Transverse colon (tissue), 3 donors: ENCODE results near the gene GMEB2.

Experiments
- EP300 ChIP-seq: sonication (generic); formaldehyde crosslinking; IDR thresholded peaks from one replicate; pipeline ENCODE4 v1.6.1; 2017; ENCODE audit warnings: antibody characterized with exemption, low read depth
- POLR2A ChIP-seq: fragments of 450-650 bp; IDR thresholded peaks from one replicate; pipeline ENCODE4 v1.6.1; 2016; ENCODE audit warnings: antibody characterized with exemption, mild to moderate bottlenecking, moderate library complexity
- POLR2AphosphoS5 ChIP-seq, 3 donors: sonication (generic); formaldehyde crosslinking; IDR thresholded peaks; one replicate each; pipeline ENCODE4 v1.6.1; 2016; ENCODE audit warnings: antibody characterized with exemption in 3 of 3

DNA sequence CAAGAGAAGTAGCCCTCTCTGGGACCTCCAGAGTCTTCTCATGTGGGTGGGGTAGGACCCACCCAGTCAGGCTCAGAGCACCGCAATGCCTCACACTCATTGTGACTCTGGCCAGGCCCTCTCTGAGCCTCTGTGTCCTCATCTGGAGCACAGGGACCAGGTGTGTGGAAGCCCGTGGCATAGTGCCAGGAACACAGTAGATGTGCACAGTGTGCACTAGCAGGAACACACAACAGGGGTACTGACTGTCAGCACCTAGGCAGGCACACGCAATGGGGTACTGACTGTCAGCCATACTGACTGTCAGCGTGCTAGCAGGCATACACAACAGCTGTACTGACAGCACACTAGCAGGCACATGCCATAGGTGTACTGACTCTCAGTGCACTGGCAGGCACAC is 28.3 kb upstream of the GMEB2 start:
- TF ChIP-seq POLR2A (no peak), EP300 (no peak), POLR2AphosphoS5 (IDR thresholded peaks at IDR 0.05) (no peak)
